HUES64 (cell line): ENCODE measurements around the gene SNIP1.

ENCODE experiments used
- H3K27ac ChIP-seq: 2 replicates; pipeline ENCODE4 v1.7.0; 2013; ENCODE audit warnings: low read depth, low read length, inconsistent platforms
- H3K27me3 ChIP-seq: 2 replicates; pipeline ENCODE4 v1.6.1; 2013; ENCODE audit warnings: mild to moderate bottlenecking, low read length; ENCODE audit not compliant: insufficient read depth
- H3K36me3 ChIP-seq: 2 replicates; pipeline ENCODE4 v1.6.1; 2013; ENCODE audit warnings: mild to moderate bottlenecking, low read length; ENCODE audit not compliant: insufficient read depth
- H3K4me1 ChIP-seq: 2 replicates; pipeline ENCODE4 v1.6.1; 2013; ENCODE audit warnings: mild to moderate bottlenecking, low read length, moderate library complexity; ENCODE audit not compliant: insufficient read depth
- H3K4me3 ChIP-seq: 2 replicates; pipeline ENCODE4 v1.5.1; 2013; ENCODE audit warnings: mild to moderate bottlenecking, low read length, moderate library complexity
- H3K9ac ChIP-seq: 2 replicates; pipeline ENCODE4 v1.6.1; 2013; ENCODE audit warnings: mild to moderate bottlenecking, low read depth, low read length
- H3K9me3 ChIP-seq: 2 replicates; pipeline ENCODE4 v1.6.1; 2013; ENCODE audit warnings: low read depth, low read length; ENCODE audit not compliant: insufficient read depth
- WGBS: fragments of 150-250, 120-280 bp; methylation state at CpG from one replicate; pipeline ENCODE4 v1.1.7; 2013; ENCODE audit warnings: missing lambda C conversion rate; 5-methylcytosine and 5-hydroxymethylcytosine counted together

The SNIP1 gene

DNA sequence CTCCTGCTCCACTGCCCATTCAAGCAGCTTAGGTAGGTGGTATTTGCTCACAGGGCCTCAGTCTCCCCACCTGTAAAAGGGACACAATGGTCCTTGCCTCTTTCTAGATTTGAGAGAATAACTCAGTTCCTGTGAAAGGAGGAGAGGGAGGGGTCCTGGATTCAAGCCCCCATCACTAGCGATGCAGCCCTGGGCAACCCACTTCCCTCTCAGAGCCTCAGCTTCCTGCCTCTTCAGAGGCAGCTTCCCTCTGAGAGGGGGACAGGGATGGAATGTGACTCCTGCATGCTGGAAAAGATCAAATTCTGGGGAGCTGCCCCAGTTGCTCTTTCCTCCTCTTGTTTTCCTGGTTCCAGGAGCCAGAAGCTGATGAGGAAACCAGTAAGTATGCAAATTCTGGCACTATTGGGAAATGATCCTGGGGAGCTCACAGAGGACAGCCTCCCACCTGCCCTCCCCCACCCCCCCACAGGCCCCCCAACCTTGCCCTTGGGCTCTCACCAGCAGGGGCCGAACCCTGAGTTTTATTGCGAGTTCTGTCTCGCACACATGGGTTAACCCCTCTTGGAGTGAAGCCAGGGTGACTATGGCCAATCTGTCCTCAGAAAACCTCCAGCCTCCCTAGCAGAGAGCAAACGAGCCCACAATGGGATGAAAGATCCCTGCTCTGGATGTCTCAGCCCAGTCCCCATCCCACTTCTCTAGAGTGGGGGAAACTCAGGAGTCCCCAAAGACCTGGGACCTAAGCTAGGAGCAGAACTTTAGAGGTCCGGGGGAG lies 68.0 kb downstream of the SNIP1 start:
- Histone ChIP-seq H3K36me3 (peaks cover 41% of the 10 kb centered on the region), H3K27ac (0 out of 2 replicates have a peak overlapping the region, but pooled peaks have one; percentile 30), H3K9me3 (no peaks in the 10 kb centered on the region), H3K4me1 (no peaks in the 10 kb centered on the region), H3K27me3 (no peaks in the 10 kb centered on the region), H3K9ac (no peak overlapping the region), H3K4me3 (no peak overlapping the region)
- 87% methylated on average over 5 of the region's 6 CpGs for WGBS
